WERI-Rb-1 (cell line): ENCODE results near the gene SCNN1B.

Experiments used
- DNase-seq: peaks from one replicate; pipeline ENCODE4 v3.0.0-alpha.2; 2020
- H3K27ac ChIP-seq: fragments of 250-450 bp; sonication (Bioruptor Pico); 2 replicates; pipeline ENCODE4 v1.5.1; 2020; ENCODE audit warnings: mild to moderate bottlenecking, moderate library complexity
- H3K27me3 ChIP-seq: fragments of 250-450 bp; sonication (Bioruptor Pico); 2 replicates; pipeline ENCODE4 v1.5.1; 2021; ENCODE audit warnings: mild to moderate bottlenecking, low read depth, moderate library complexity; ENCODE audit not compliant: insufficient read depth, severe bottlenecking
- H3K36me3 ChIP-seq: fragments of 250-450 bp; sonication (Bioruptor Pico); 2 replicates; pipeline ENCODE4 v1.5.1; 2020; ENCODE audit warnings: mild to moderate bottlenecking, moderate library complexity
- H3K4me3 ChIP-seq: 2 replicates; pipeline ENCODE4 v1.5.1; 2011; ENCODE audit warnings: low read depth, mild to moderate bottlenecking, control low read depth, low read length
- H3K9me3 ChIP-seq: fragments of 250-450 bp; sonication (Bioruptor Pico); 2 replicates; pipeline ENCODE4 v1.5.1; 2021; ENCODE audit warnings: mild to moderate bottlenecking, moderate library complexity; ENCODE audit not compliant: severe bottlenecking
- CTCF ChIP-seq: IDR thresholded peaks from 2 replicates; pipeline ENCODE4 v1.5.1; 2011; ENCODE audit warnings: low read depth, mild to moderate bottlenecking, control low read depth, inconsistent platforms, low read length

SCNN1B gene

GRCh38 chr16:23327836-23328235 is 25.7 kb downstream of the SCNN1B start:
- no peak for TF ChIP-seq CTCF
- Histone ChIP-seq H3K27ac (no peak overlapping the region), H3K36me3 (no peaks in the 10 kb centered on the region), H3K9me3 (no peaks in the 10 kb centered on the region), H3K4me3 (no peak overlapping the region), H3K27me3 (no peaks in the 10 kb centered on the region)
- DNase-seq = no peak

- H3K9me3 ChIP-seq = no peaks in the 10 kb centered on the region
- no peak overlapping the region for H3K4me3 ChIP-seq
- no peak for DNase-seq
- no peak overlapping the region for H3K27ac ChIP-seq
- no peaks in the 10 kb centered on the region for H3K27me3 ChIP-seq
- TF ChIP-seq CTCF = no peak
- no peaks in the 10 kb centered on the region for H3K36me3 ChIP-seq
These were observed 28.1 kb downstream of the SCNN1B start for GRCh38 chr16:23330161-23330560.

GRCh38 chr16:23330583-23331249 is 28.6 kb downstream of the SCNN1B start:
- no peak for DNase-seq
- H3K27ac ChIP-seq = no peak overlapping the region
- H3K4me3 ChIP-seq = no peak overlapping the region
- no peaks in the 10 kb centered on the region for H3K27me3 ChIP-seq
- TF ChIP-seq CTCF = no peak
- H3K9me3 ChIP-seq = no peaks in the 10 kb centered on the region
- H3K36me3 ChIP-seq = no peaks in the 10 kb centered on the region

GRCh38 chr16:23333034-23333579 is 31.0 kb downstream of the SCNN1B start:
- DNase-seq = no peak
- H3K9me3 ChIP-seq = no peaks in the 10 kb centered on the region
- H3K36me3 ChIP-seq = no peaks in the 10 kb centered on the region
- H3K4me3 ChIP-seq = no peak overlapping the region
- H3K27ac ChIP-seq = no peak overlapping the region
- TF ChIP-seq CTCF = no peak
- H3K27me3 ChIP-seq = no peaks in the 10 kb centered on the region

GRCh38 chr16:23333831-23334456 is 31.8 kb downstream of the SCNN1B start:
- DNase-seq = no peak
- no peaks in the 10 kb centered on the region for H3K27me3 ChIP-seq
- H3K4me3 ChIP-seq = no peak overlapping the region
- no peaks in the 10 kb centered on the region for H3K9me3 ChIP-seq
- TF ChIP-seq CTCF = no peak
- H3K27ac ChIP-seq = no peak overlapping the region
- H3K36me3 ChIP-seq = no peaks in the 10 kb centered on the region
